ENCODE results near the gene SNX22.

SNX22 gene

GRCh38 chr15:64193971-64194370 lies 42.4 kb downstream of the SNX22 start:
- no peak for DNase-seq (ENCODE audit: low read depth in 2 of 2, low spot score in 1 of 2)

- DNase-seq (ENCODE audit: low read depth in 2 of 2, low spot score in 1 of 2) = no peak
These were observed 45.9 kb downstream of the SNX22 start for GRCh38 chr15:64197425-64197824.

GRCh38 chr15:64205202-64205601 lies 53.7 kb downstream of the SNX22 start:
- no peak for DNase-seq (ENCODE audit: low read depth in 2 of 2, low spot score in 1 of 2)

All from stimulated activated CD8-positive, alpha-beta memory T cell treated with anti-CD3 and anti-CD28 coated beads, Interleukin-4, amount 100 ng/mL, for 1 hour (primary cell).